ENCODE data around the gene GRAMD1A.
A peak's percentile ranks its signal among the peaks of the same experiment; 100 is the strongest.

GRAMD1A gene

DNA sequence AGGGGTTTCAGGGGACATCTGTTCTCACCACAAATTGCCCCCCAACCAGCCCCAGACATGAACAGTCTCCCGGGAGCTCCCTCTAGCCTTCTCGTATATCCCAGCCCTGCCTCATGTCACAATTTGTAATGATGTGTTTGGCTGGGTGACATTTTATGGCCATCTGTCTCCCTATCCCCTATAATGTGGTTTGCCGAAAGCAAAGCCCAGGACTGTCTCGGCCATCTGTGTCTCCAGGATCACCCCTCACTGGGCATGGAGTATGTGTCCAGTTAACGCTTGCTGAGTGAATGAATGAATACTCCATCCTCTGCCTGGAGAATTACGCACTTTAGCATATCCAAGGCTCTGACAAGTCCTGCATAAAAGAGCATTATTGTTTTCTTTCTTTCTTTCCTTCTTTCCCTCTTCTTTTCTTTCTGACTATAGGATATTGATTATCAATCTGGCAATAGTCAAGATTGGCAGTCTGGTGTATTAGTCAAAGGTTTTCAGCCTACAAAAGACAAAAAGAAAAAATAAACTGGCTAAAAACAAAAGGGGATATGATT, 56.5 kb downstream of the GRAMD1A start:
- no peak for DNase-seq

DNA sequence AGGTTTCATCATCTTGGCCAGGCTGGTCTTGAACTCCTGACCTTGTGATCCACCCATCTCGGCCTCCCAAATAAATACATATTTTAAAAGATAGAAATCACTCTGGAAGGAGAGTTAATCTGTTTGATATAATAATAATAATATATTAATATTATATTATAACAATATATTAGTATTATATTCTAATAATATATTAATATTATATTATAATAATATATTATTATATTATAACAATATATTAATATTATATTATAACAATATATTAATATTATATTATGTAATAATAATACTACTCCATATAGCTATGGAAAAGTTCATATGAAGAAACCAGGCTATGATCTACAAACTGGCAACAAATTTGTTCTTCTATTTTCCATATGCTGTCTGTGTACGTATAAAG, 58.2 kb downstream of the GRAMD1A start:
- DNase-seq = no peak

DNA sequence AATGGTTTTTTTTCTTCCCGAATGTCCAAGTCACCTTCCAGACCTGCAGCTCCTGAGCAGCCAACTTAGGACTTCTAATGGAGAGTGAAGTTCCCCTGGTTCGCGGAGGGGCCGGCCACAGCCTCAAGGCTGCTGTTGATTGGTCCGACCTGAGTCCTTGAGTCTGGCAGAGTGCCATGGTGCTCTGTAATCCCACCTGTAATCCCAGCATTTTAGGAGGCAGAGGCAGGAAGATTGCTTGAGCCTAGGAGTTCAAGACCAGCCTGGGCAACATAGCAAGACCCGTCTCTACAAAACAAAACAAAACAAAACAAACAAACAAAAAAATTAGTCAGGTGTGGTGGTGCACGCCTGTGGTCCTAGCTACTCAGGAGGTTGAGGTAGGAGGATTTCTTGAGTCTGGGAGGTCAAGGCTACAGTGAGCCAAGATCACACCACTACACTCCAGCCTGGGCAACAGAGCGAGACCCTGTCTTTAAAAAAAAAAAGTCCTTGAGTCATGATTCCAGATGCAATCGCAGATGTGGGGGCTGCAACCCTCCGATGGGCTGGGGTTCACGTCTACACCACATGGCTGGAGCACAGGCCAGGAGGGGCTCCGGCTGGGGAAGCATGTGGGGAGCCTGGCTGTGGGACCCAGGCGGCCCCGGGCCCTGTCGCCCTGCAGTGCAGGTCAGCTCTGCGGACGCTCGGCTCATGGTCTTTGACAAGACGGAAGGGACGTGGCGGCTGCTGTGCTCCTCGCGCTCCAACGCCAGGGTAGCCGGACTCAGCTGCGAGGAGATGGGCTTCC, 59.1 kb downstream of the GRAMD1A start:
- no peak for DNase-seq

DNA sequence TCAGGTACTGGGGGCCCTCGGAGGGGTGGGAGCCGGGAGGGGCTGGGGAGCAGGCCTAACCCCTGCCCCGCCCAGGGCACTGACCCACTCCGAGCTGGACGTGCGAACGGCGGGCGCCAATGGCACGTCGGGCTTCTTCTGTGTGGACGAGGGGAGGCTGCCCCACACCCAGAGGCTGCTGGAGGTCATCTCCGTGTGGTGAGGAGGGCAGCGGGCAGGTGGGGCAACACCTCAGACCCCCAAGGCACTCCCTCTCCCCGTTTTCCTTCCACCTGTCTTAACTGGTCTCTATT, 59.6 kb downstream of the GRAMD1A start:
- no peak for DNase-seq

DNA sequence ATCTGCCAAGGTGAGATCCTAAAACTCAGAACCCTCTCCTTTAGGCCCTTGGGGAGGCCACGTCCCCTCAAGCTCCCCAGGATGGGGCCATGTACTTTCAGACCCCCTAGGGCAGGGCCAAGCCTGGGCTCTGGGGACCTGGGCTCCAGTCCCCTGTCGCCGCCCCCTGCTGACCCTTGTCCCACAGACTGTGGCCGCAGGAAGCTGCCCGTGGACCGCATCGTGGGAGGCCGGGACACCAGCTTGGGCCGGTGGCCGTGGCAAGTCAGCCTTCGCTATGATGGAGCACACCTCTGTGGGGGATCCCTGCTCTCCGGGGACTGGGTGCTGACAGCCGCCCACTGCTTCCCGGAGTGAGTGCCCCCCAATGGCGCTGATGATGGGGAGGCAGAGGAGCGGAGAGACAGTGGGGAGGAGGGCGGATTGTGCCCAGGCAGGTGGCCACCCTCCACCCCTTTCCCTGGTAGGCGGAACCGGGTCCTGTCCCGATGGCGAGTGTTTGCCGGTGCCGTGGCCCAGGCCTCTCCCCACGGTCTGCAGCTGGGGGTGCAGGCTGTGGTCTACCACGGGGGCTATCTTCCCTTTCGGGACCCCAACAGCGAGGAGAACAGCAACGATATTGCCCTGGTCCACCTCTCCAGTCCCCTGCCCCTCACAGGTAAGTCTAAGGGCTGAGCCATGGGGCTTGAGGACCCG, 60.2 kb downstream of the GRAMD1A start:
- DNase-seq = no peak

DNA sequence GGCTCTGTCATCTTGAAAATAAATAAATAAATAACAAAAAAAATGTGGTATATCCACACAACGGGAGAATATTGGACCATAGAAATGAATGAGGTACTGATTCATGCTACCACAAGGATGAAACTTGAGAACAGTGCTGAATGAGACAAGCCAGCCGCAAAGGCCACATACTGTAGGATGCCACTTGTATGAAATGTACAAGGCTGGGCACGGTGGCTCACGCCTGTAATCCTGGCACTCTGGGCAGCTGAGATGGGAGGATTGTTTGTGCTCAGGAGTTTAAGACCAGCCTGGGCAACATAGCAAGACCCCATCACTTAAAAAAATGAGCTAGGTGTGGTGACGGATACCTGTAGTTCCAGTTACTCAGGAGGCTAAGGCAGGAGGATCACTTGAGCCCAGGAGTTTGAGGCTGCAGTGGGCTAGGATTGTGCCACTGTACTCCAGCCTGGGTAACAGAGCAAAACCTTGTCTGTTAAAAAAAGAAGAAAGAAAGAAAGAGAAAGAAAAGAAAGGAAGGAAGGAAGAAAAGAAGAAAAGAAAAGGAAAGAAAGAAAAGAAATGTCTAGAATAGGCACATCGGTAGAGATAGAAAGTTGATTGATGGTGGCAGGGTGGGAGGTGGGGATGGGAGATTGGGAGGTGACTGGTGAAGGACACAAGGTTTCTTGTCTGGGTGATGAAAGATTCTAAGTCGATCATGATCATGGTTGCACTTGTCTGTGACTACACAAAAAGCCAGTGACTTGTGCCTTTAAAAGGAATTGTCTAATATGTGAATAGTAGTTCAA, 61.7 kb downstream of the GRAMD1A start:
- no peak for DNase-seq

DNA sequence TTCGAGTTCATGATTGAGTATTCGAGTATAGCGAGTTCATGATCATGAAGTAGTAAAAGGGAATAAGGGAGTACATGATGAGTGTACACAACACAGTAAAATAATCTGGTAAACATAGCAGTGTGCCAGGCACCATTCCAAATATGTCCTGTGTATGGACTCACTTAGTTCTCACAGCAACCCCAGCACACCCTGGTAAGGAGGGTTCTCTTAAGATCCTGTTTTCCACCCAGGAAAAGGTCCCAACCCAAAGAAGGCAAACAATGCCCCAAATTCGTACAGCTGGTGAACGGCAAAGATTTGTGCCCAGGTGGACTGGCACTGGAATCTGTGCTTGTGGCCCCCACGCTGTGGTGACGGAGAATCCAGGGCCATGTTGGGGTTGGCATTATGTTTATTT, 62.8 kb downstream of the GRAMD1A start:
- no peak for DNase-seq

DNA sequence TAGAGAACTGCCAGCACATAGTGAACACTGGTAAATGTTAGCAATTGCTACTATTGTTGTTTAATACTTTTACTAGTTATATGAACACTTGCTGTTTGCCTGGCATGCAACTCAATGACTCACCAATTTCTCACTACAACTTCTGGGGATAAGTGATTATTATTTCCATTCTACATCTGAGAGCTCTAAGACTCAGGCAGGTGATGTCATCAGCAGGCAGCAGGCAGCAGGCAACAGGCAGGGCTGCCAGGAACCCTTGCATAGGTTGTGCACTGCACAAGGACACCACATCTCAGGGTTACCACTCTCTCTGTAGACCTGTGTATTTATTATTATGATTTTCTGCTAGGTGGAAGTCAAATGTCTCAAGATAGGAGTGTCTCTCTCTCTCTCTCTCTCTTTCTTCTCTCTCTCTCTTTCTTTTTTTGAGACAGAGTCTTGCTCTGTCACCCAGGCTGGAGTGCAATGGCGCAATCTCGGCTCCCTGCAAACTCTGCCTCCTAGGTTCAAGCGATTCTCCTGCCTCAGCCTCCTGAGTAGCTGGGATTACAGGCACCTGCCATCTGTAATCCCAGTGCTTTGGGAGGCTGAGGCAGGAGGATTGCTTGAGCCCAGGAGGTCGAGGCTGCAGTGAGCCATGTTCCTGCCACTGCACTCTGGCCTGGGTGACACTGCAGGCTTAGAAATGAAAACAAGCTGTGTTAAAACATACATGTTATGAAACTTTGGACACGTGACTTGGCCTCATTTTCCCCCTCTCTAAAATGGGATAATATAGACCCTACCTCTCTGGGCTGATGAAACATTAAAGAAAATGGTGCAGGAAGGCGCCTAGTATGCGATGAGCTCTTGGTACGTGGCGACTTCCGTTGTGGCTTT, 64.1 kb downstream of the GRAMD1A start:
- no peak for DNase-seq

DNA sequence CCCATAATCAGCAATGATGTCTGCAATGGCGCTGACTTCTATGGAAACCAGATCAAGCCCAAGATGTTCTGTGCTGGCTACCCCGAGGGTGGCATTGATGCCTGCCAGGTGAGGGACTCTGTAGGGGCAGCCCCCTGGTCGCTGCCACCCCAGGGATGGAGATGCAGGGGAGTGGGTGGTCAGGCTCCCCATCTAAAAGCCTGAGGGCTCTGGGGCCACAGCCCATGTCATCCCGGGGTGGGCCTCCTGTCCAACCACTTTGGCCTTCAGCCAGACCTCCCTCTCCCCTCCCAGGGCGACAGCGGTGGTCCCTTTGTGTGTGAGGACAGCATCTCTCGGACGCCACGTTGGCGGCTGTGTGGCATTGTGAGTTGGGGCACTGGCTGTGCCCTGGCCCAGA, 65.5 kb downstream of the GRAMD1A start:
- no peak for DNase-seq

DNA sequence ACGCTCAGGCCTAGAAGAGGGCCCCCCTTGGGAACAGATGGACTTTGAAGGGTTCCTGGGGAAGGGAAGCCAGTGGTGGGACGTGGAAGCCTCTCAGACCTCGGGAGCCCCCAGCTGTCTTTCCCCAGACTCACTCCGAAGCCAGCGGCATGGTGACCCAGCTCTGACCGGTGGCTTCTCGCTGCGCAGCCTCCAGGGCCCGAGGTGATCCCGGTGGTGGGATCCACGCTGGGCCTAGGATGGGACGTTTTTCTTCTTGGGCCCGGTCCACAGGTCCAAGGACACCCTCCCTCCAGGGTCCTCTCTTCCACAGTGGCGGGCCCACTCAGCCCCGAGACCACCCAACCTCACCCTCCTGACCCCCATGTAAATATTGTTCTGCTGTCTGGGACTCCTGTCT, 66.0 kb downstream of the GRAMD1A start:
- no peak for DNase-seq

DNA sequence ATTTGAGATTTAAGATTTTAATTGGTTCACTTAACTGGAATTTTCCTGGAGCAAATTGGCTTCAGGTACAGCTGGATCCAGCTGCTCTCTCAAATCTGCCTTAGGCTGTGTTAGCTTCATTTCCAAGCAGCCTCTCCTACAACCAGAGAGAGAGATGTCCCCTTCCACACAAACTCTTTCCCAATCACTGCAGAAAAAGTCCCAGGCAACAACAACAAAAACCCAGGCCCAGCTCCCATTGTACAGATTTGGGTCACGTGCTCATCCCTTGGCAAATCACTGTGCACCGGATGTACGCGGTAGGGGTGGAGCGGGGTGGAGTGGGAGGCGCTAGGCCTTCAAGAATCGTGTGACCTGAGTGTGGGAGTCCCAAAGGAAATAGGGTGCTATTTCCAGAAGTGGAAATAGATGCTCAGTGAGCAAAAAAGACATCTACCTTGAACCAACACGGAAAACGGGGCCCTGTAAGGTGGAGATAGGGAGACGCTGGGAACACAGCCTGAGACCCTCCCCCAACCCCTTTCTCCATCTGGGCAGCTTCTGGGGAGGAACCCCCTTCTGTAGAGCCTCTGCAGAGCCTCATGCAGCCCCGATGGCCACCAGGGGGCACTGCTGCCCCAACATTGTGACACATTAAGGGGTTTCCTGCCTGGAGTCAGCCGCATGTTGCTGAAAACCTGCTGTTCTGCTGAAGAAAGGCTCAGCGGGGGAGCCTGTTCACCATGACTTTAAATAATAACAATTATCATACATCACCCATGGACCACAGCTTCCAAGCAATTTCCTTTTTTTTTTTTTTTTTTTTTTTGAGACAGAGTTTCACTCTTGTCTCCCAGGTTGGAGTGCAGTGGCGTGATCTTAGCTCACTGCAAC, 66.8 kb downstream of the GRAMD1A start:
- peak; percentile 77 for DNase-seq

DNA sequence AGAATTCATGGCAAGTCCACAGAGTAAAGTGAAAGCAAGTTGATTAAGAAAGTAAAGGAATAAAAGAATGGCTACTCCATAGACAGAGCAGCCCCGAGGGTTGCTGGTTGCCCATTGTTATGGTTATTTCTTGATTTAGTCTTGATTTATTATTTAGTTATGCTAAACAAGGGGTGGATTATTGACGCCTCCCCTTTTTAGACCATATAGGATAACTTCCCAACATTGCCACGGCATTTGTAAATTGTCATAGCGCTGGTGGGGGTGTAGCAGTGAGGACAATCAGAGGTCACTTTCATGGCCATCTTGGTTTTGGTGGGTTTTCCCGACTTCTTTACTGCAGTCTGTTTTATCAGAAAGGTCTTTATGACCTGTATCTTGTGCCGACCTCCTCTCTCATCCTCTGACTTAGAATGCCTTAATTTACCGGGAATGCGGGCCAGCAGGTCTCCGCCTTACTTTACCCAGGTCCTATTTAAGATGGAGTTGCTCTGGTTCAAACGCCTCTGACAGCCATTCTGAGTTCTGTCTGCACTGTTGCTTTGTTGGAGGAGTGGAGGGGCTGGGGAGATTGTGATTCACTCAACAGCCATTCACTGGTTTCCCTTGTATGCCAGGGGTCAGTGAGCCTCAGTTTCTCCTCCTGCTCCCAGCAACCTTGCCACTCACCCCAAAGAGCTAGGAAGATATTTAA, 69.0 kb downstream of the GRAMD1A start:
- DNase-seq = no peak

DNA sequence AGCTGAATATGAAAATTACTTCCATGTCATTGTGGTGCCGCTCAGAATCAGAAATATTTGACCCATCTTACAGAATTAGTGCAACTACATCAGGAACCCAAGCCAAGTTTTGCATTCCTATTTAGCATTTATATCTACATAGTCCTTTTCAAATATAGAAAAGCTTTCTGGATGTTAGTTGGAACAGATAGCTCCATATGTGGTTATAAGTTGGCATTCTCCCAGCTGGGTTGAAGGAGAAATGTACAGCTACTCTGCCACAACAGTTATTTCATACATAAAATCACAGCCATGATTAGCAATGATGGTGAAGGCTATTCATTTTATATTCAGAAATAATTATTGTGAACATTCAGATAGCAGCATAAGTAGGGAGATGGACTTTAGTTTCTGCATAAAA, 69.6 kb downstream of the GRAMD1A start:
- DNase-seq = no peak

DNA sequence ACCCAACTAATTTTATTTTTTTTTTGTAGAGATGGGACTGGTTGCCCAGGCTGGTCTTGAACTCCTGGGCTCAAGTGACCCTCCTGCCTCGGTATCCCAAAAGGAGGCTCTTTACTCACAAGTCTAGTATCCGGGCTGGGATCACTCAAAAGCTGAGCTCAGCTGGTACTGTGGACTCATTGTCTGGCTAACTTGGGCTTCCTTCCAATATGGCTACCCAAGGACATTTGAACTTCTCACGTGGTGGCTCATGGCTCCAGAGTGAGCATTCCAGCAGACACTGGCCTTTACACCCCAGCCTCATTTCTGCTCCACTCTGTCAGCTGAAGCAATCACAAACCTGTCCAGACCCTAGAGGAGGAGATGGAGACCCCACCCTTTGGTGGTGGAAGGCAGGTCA, 70.3 kb downstream of the GRAMD1A start:
- DNase-seq = no peak

DNA sequence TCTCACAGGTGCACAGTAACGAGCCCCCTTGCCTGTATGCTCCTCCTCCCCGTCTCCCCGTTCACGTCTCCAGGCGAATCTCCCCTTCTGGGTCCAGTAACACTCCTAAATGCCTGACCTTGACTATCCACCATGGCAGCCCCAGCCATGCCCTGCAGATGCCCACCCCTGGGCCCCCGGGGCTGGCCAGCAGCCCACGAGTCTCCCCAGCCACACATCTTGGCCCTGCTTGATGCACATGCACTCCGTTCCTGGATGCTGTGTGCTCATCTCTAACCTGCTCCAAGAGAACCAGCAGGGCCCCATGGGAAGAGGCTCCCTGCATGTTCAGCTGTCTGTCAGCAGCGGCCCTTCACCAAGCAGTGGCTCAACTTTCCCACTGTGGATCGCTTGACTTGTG, 73.4 kb downstream of the GRAMD1A start:
- DNase-seq = no peak

DNA sequence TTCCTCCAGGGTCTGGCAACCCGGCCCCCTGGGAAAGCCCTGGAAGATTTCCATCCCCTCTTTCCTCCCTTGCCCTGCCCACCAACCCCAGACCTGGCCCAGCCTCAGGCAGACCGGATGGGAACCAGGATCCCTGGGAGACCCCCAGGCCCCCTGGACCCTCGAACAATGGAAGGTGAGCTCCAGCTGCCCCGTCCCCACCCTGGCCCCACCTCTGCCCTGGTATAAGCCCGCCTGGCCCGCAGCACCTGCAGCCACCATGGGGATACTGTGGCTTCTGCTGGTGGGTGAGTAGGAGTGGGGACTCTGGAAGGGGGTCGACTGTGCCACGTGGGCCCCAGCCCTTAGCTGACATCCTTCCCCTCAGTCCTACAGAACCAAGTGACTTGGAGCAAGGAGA, 73.8 kb downstream of the GRAMD1A start:
- no peak for DNase-seq

DNA sequence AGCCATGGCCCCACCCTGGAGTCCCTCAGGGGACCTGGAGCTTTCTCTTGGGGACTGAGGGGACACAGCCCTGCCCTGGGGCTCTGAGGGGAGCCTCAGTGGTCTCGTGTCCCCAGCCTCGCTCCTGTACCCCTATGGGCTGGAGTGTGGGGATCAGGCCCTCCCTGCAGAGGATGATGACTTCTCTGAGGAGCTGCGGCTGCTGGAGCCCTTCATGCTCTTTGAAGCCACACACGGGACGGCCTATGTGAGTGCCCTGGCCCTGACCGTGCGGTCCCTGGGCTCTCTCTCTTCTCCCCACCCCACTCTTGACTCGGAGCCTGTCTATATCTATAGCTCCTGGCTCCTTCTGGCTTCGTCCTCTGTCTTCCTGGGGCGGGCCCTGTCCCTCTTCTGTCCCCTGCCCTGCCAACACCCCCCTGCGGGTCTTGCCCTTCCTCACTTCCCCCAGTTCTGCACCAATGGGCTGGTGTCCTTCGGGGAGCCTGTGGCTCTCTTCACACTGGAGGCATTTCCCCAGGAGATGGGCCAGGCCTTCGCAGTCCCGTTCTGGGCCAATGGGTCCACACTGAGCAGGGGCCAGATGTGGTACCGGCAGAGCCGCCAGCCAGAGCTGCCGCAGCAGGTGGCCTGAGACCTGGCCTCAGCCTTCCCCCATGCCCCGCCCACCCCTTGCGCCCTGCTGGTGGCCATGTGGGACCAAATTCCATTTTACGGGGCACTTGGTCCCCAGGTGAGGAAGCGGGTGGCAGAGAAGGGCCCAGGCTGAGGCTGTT, 74.5 kb downstream of the GRAMD1A start:
- DNase-seq = no peak

DNA sequence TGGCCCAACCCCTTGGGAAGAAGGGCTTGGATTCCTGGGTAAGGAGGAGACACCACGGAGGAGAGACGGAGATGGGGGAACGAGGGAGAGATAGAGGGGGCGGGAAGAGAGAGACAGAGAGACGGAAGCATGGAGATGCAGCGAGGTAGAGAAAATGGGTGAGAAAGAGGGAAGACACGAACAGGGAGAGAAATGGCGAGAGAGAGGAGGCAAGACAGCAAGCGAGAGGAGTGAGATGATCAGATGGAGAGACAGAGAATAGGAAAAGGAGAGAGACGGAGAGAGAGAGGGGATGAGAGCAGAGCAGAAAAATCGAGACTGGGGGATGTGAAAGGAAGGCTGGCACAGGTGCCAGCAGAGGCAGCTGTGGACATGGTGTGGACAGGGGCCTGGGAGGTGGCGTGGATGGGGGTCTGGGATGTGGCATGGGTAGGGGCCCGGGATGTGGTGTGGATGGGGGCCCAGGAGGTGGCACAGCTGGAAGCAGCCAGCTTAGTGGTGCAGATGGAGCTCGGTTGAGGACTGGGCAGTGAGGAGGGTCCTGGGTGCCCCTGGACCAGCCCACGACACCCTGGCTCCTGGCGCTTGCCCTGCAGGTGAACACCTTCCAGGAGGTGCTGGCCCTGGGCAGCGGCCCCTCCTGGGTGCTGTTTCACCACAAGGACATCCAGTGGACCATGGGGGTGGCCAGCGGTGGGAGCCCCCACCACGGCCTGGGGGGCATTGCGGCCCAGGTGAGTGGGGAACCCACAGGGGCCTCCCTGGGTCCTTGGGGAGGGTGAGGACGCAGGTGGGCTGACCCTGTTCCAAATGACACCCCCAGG, 75.3 kb downstream of the GRAMD1A start:
- DNase-seq = no peak

DNA sequence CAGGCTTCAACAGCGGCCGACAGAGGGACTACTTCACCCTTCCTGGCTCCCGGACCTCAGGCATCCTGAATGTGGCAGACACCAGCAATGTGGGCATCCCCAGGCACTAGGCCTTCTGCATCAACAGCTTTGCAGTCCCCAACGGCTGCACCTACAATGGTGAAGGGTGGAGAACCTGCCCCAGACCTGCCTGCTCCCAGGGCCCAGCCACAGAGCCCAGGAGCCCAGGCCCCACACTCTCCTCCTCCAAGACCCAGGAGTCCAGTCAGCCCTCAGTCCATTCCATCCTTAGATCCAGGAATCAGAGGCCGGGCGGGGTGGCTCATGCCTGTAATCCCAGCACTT, 75.9 kb downstream of the GRAMD1A start:
- DNase-seq = no peak

Measured in amniotic stem cell (primary cell).